UCSD-AML1 (cell line): ENCODE measurements around the gene PHF19.

Source experiments
- DNase-seq: peaks from one replicate; lab custom pipeline; 2025; ENCODE audit not compliant: unreplicated experiment; lab: John Stamatoyannopoulos, UW

PHF19 gene

DNA sequence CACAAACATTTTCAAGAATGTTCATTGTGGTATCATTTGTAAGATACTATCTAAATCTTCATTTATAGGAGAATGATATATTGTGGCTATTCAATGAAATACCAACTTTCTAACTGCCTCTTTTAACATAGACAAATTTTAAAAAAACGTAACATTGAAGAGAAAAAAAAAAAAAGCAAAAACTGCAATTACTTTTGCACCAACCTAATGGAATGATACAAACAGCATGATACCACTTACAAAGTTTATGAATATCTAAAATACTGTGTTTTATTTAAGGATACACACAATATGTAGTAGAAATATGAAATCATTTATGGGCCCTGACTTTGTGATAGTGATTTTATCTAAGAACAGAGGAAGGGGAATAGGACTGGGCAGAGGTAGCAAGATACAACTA, 58.4 kb downstream of the PHF19 start:
- no peak for DNase-seq

DNA sequence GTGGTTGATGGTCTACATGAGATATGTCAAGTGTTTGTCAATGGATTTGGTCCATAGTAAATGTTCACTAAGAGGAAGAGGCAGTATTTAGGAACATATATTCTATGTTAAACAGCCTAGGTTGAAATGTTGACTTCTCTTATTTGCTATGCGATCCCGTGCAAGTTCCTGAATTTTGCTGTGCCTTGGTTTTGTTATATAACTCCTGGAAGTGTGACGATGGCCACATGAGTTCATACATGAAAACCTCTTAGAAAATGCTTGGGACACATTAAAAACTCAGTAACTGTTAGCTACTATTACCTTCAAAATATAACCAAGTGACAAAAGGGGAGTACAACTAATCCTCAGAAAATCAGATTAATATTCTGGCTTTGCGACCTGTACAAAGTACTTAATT, 61.9 kb downstream of the PHF19 start:
- DNase-seq = no peak

DNA sequence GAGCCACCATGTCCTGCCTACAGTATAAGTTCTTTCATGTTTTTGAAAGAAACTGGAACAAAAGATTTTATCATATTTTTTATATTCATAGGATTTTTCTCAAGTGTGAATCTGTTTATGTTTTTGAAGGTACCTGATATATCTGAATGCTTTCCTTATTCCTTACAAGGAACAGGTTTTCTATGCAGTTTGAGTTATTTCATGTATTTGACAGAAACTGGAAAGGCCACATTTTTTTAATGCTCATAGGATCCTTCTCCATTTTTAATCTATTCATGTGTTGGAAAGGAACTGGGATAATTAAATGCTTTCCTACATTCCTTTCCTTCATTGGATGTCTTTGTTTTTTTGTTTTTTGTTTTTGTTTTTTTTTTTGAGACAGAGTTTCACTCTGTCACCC, 68.1 kb downstream of the PHF19 start:
- no peak for DNase-seq

DNA sequence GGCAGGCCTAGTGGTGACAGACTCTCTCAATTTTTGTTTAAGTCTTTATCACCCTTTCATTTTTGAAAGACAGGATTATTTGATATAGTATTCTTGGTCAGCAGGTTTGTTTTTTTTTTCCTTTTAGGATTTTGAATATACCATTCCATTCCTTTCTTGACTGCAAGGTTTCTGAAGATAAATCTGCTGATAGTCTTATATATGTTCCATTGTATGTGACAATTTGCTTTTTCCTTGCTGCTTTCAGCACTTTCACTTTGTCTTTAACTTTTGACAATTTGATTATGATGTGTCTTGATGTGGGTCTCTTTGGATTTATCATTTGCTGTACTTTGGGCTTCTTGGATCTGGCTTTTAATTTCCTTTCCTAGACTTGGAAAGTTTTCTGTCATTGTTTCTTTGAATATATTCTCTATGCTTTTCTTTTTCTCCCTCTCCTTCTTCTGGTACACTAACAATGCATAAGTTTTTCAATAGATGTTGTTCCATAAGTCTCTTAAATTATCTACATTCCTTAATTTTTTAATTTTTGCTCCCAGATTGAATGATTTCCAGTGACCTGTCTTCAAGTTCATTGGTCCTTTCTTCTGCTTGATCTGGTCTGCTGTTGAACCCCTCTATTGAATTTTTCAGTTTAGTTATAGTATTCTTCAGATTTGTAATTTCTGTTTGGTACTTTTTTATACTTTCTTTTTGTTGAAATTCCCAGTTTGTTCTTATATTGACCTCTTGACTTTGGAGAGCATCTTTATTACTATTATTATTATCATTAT, 69.2 kb downstream of the PHF19 start:
- DNase-seq = no peak
